Activated CD8-positive, alpha-beta T cell treated with anti-CD3 and anti-CD28 coated beads, Interleukin-2, amount 10 ng/mL, durations not matched to agents 7 days and 5 days (primary cell): ENCODE data around the gene NR6A1. TPM values are rescaled to one million over a fixed set of nuclear protein-coding genes. Genes with fewer than 3 reads are reported as not detected.
"Not testable (repeated sequence)": the region's sequence is repeated elsewhere in the genome, so short reads cannot be mapped to it uniquely, and the experiment has no call there.

ENCODE experiments used
- ATAC-seq: fragments of 150-1000 bp; cut with Tn5 transposase; one replicate; pipeline ENCODE4 v1.10.0; 2021; ENCODE audit warnings: moderate library complexity
- CTCF ChIA-PET: fragments of 350-600 bp; sonication (Branson Sonifier 250); formaldehyde crosslinking; loops from one replicate; lab custom pipeline; 2021; ENCODE audit warnings: antibody characterized with exemption; lab: Charles Lee
- POLR2A ChIA-PET: fragments of 350-600 bp; sonication (Branson Sonifier 250); formaldehyde crosslinking; loops from one replicate; lab custom pipeline; 2021; ENCODE audit warnings: antibody characterized with exemption; lab: Charles Lee
- DNase-seq: peaks from one replicate; pipeline ENCODE4 v3.0.0-alpha.2; 2020
- H3K27ac Mint-ChIP-seq: one replicate; pipeline ENCODE4 v1.8.0; 2021; ENCODE audit warnings: mild to moderate bottlenecking, mixed read lengths
- H3K27me3 Mint-ChIP-seq: one replicate; pipeline ENCODE4 v1.8.0; 2021; ENCODE audit warnings: low read depth, mixed read lengths
- H3K36me3 Mint-ChIP-seq: one replicate; pipeline ENCODE4 v1.8.0; 2021; ENCODE audit warnings: low read depth, mixed read lengths
- H3K4me1 Mint-ChIP-seq: one replicate; pipeline ENCODE4 v1.8.0; 2021; ENCODE audit warnings: low read depth, mixed read lengths
- H3K4me3 Mint-ChIP-seq: one replicate; pipeline ENCODE4 v1.8.0; 2021; ENCODE audit warnings: mild to moderate bottlenecking, mixed read lengths
- H3K9me3 Mint-ChIP-seq: one replicate; pipeline ENCODE4 v1.8.0; 2022; ENCODE audit warnings: mixed read lengths; ENCODE audit not compliant: insufficient read depth
- total RNA-seq, 2 experiments: library from RNA; stranded (reverse); gene quantifications; one replicate each; pipeline ENCODE4 v1.2.3, GENCODE V29; 2021

Gene NR6A1
- total RNA-seq, 2 experiments from 2014 or later = 0.18 to 0.26 TPM

- CTCF ChIA-PET = interaction anchor here (1.3 kb wide), 2 partner anchors 30 to 118 kb away, joined by 3 read pairs; no protein-coding TSS in a partner anchor
- DNase-seq, H3K27ac Mint-ChIP-seq, ATAC-seq, H3K9me3 Mint-ChIP-seq, H3K36me3 Mint-ChIP-seq, POLR2A ChIA-PET, H3K4me3 Mint-ChIP-seq, H3K4me1 Mint-ChIP-seq: not testable (repeated sequence)
- peaks cover 15% of the 10 kb centered on the region for H3K27me3 Mint-ChIP-seq
These were observed 36.4 kb downstream of the NR6A1 start for GRCh38 chr9:124734741-124735083.

- Mint-ChIP-seq H3K36me3 (no peaks in the 10 kb centered on the region), H3K27ac (no peak overlapping the region), H3K4me1 (peaks cover 5% of the 10 kb centered on the region), H3K27me3 (peaks cover 15% of the 10 kb centered on the region), H3K9me3 (no peaks in the 10 kb centered on the region), H3K4me3 (no peak overlapping the region)
- ChIA-PET CTCF (interaction anchor here (0.9 to 1.3 kb wide), 4 partner anchors 31 to 197 kb away, joined by 3 read pairs; no protein-coding TSS in a partner anchor), POLR2A (no interaction called here)
- DNase-seq = no peak
- ATAC-seq = no peak
These were observed 37.0 kb downstream of the NR6A1 start for GRCh38 chr9:124733964-124734740.

DNA sequence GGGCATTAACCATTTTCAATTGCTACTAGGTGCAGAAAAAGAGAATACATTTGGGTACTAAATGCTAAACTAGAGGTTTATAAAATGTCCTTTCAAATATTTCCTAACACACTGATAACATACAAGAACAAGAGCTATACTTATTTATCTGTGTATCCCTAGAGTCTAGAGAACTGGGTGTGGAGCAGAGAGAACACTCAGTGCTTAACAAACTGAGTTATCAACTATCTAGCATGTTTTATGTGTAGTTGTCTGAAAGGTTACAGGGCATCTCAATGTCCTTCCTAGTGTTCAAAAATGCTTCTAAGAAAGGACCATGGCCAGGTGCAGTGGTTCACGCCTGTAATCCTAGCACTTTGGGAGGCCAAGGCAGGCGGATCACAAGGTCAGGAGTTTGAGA lies 40.3 kb downstream of the NR6A1 start:
- H3K36me3 Mint-ChIP-seq = no peaks in the 10 kb centered on the region
- POLR2A ChIA-PET = no interaction called here
- no peak overlapping the region for H3K4me3 Mint-ChIP-seq
- DNase-seq (no peak), ATAC-seq (no peak)
- H3K27me3 Mint-ChIP-seq = peaks cover 17% of the 10 kb centered on the region
- no peaks in the 10 kb centered on the region for H3K9me3 Mint-ChIP-seq
- peaks cover 1% of the 10 kb centered on the region for H3K4me1 Mint-ChIP-seq
- no peak overlapping the region for H3K27ac Mint-ChIP-seq
- CTCF ChIA-PET = interaction anchor here (0.7 to 1.0 kb wide), 2 partner anchors 12 to 13 kb away, joined by 3 read pairs; no protein-coding TSS in a partner anchor

DNA sequence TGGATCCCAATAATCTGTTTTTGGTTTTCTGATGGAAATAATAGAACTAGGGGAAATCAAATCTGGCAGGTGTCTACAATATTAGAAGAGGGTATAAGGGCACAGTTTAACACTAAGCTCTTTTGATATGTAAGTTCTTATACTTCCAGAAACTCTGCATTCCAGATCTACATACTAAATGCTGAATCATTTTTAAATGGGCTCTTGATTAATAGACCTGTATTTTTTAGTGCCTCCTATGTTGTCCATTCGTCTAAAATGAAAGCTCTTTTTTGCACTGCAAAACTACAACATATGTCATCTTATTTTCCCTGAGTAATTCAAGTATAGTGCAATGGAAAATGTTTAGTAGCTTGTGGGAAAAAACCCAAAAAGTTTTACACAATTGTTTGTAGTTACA lies 44.2 kb downstream of the NR6A1 start:
- POLR2A ChIA-PET = no interaction called here
- no peak overlapping the region for H3K27ac Mint-ChIP-seq
- CTCF ChIA-PET = interaction anchor here (1.4 kb wide), 1 partner anchor 110 kb away, joined by 3 read pairs; no protein-coding TSS in a partner anchor

DNA sequence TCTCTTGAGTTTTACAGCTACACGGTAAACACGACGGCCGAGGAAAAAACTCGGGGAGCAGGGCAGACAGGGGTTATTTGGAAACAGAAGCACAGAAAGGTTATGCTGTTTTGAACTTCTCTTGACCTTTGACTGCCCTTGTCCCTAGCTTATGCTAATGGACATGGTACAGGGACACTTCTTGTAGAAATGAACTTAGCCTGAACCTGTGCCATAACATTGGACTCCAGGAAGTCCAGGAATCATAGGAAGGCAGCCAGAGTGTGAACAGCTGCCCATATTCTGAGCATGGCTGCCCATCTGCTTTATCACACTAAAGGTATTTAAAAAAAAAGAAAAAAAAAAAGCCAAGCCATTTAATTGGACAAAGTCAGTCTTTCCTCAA lies 46.1 kb downstream of the NR6A1 start:
- Mint-ChIP-seq H3K9me3 (no peaks in the 10 kb centered on the region), H3K27me3 (peaks cover 20% of the 10 kb centered on the region)
- CTCF ChIA-PET = interaction anchor here (1.3 kb wide), 1 partner anchor 188 kb away, joined by 3 read pairs; no protein-coding TSS in a partner anchor

More for the DNA sequence above, 44.2 kb downstream of the NR6A1 start:
- no peak for DNase-seq
- Mint-ChIP-seq H3K4me3 (no peak overlapping the region), H3K4me1 (no peaks in the 10 kb centered on the region), H3K27me3 (peaks cover 17% of the 10 kb centered on the region), H3K9me3 (no peaks in the 10 kb centered on the region), H3K36me3 (no peaks in the 10 kb centered on the region)
- ATAC-seq = no peak

DNA sequence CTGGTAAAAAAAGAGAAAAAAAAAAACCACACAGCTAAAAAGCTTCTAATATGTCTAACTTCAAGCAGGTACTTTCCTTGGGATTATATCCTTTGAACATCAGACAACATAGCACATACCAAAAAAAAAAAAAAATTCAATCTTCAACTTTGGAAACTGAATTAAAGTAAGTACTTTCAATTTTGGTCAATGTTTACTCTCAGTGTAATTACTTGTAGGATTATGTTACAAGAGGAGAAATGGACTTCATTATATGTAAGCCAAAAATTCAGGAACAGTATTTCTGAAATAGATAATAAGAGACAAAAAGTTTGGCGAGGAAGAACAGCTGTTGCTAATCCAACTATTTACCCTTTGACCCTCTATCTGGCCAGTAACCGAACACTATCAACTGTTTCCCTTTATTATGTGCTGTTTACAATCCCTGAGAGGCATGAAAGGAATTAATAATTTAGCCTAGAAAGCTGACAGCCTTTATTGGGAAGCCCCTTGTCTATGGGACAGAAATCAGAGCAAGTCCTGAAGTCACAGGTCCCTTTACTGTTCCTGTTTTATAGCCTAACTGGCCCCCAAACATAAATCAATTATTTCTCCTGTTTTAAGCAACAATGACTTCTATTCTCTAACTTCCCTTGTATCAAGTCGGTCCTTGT lies 46.6 kb downstream of the NR6A1 start:
- ChIA-PET CTCF (interaction anchor here (0.8 to 1.5 kb wide), 3 partner anchors 13 to 188 kb away, joined by 3 to 4 read pairs (median 3); partner anchors contain the start of gene WDR38), POLR2A (no interaction called here)
- H3K27me3 Mint-ChIP-seq = peaks cover 20% of the 10 kb centered on the region
- H3K4me3 Mint-ChIP-seq = no peak overlapping the region
- DNase-seq (no peak), ATAC-seq (no peak)
- no peak overlapping the region for H3K27ac Mint-ChIP-seq
- H3K9me3 Mint-ChIP-seq = no peaks in the 10 kb centered on the region
- no peaks in the 10 kb centered on the region for H3K36me3 Mint-ChIP-seq
- H3K4me1 Mint-ChIP-seq = no peaks in the 10 kb centered on the region

More for the DNA sequence above, 46.1 kb downstream of the NR6A1 start:
- POLR2A ChIA-PET = no interaction called here
- no peaks in the 10 kb centered on the region for H3K36me3 Mint-ChIP-seq
- no peak for DNase-seq
- H3K4me1 Mint-ChIP-seq = no peaks in the 10 kb centered on the region
- H3K4me3 Mint-ChIP-seq = no peak overlapping the region
- no peak overlapping the region for H3K27ac Mint-ChIP-seq
- no peak for ATAC-seq

DNA sequence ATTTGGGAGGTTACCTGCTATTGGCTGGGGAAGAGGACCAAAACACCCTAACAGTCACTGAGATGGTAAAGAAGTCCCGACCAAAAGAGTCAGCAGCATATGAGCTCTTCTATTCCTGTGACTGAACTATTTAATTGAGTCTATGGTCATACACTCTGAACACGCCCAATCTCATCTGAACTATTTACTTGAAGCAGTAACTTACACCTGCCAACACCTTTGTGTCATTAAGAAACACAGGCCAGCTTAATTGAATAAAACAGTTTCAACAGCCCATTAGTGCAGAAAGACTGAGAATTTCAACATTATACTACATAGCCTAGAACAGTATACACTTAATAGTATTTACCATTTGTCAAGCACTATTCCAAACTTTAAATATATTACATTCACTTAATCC lies 47.8 kb downstream of the NR6A1 start:
- ChIA-PET POLR2A (no interaction called here), CTCF (interaction anchor here (1.0 to 2.2 kb wide), 4 partner anchors 11 to 130 kb away, joined by 3 to 11 read pairs (median 4); partner anchors contain the start of gene WDR38)
- Mint-ChIP-seq H3K4me1 (no peaks in the 10 kb centered on the region), H3K9me3 (no peaks in the 10 kb centered on the region), H3K27ac (no peak overlapping the region), H3K4me3 (no peak overlapping the region), H3K27me3 (peaks cover 20% of the 10 kb centered on the region), H3K36me3 (no peaks in the 10 kb centered on the region)
- DNase-seq (no peak), ATAC-seq (no peak)

DNA sequence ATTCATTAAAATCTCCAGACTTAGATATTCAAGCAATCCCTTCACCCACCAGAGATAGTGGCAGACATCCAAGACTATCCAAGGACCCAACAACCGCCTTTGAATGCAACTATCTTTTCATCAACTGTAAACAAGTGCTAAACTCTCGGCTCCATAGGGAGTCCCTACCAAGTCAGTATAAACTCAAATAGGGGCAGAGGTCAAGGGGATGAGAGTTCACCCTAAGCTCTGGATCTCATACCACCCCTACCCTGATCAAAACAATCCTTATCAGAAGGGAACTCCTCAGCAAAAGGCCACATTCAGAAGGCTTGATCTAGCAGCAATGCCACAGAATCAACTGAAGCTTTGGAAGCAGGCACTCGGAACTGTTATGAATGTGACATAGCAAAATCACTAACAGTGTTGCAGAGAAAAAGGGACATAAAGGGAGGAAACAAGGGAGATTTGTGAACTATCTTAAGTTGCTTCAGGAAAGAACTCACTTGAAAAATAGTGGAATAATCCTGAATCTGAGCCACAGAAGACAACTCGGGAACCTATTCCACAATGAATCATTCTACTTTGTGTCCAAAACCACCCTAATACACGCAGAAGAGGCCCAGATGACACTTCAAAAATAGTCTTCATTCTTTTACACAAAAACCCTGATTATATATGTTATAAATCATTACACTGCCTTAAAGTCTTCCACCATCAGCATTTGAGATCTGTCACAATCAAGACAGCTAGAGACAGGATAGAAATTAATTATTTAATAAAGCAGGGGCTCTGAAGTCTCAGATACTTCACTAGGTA lies 49.8 kb downstream of the NR6A1 start:
- H3K4me1 Mint-ChIP-seq = no peaks in the 10 kb centered on the region
- H3K4me3 Mint-ChIP-seq = no peak overlapping the region
- H3K9me3 Mint-ChIP-seq = no peaks in the 10 kb centered on the region
- CTCF ChIA-PET = interaction anchor here (1.3 to 2.3 kb wide), 3 partner anchors 9 to 105 kb away, joined by 3 to 11 read pairs (median 8); no protein-coding TSS in a partner anchor
- POLR2A ChIA-PET = no interaction called here
- H3K36me3 Mint-ChIP-seq = no peaks in the 10 kb centered on the region
- ATAC-seq = no peak
- no peak overlapping the region for H3K27ac Mint-ChIP-seq
- no peak for DNase-seq
- peaks cover 19% of the 10 kb centered on the region for H3K27me3 Mint-ChIP-seq

DNA sequence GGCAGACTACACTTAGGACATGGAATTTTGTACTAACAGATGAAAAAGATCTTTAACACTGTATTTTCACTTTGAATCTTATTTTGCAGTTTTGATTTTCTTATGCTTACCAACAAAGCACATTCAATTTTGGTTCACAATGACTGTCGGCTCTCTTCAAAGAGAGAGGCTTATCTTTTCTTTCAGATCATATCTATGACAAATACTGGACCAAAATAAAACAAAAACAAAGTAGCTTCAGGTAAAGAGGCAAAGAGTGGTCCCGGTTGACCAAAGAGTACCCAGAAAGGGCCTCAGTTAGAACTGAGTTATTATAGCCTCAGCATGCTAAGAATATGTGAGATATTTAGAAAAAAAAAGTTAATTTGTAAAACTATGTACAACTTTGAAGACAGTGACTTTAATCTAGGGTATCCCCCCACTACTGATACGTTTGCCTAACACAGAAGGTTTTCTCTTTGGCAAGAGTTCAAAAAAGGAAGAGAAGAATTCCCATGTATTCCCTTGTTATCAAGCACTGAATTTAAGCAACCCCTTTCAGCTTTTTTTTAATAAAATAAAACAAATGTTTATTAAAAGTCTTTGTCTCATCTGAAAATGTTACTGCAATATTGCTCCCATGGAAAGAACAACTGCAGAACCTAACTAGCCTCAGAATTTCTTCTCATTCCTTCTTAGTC lies 50.5 kb downstream of the NR6A1 start:
- H3K9me3 Mint-ChIP-seq = no peaks in the 10 kb centered on the region
- CTCF ChIA-PET = interaction anchor here (1.3 to 2.3 kb wide), 2 partner anchors 10 to 104 kb away, joined by 3 to 8 read pairs; no protein-coding TSS in a partner anchor
- DNase-seq (no peak), ATAC-seq (no peak)
- no peaks in the 10 kb centered on the region for H3K4me1 Mint-ChIP-seq
- no peak overlapping the region for H3K4me3 Mint-ChIP-seq
- H3K36me3 Mint-ChIP-seq = no peaks in the 10 kb centered on the region
- POLR2A ChIA-PET = no interaction called here
- peaks cover 13% of the 10 kb centered on the region for H3K27me3 Mint-ChIP-seq
- no peak overlapping the region for H3K27ac Mint-ChIP-seq

- POLR2A ChIA-PET = no interaction called here
- H3K27ac Mint-ChIP-seq = no peak overlapping the region
- CTCF ChIA-PET = interaction anchor here (1.5 kb wide), 1 partner anchor 102 kb away, joined by 5 read pairs; no protein-coding TSS in a partner anchor
- H3K27me3 Mint-ChIP-seq = peaks cover 17% of the 10 kb centered on the region
- DNase-seq (no peak), ATAC-seq (no peak)
- H3K4me3 Mint-ChIP-seq = no peak overlapping the region
- H3K36me3 Mint-ChIP-seq = no peaks in the 10 kb centered on the region
- no peaks in the 10 kb centered on the region for H3K9me3 Mint-ChIP-seq
- no peaks in the 10 kb centered on the region for H3K4me1 Mint-ChIP-seq
These were observed 52.2 kb downstream of the NR6A1 start for GRCh38 chr9:124718928-124719327.

DNA sequence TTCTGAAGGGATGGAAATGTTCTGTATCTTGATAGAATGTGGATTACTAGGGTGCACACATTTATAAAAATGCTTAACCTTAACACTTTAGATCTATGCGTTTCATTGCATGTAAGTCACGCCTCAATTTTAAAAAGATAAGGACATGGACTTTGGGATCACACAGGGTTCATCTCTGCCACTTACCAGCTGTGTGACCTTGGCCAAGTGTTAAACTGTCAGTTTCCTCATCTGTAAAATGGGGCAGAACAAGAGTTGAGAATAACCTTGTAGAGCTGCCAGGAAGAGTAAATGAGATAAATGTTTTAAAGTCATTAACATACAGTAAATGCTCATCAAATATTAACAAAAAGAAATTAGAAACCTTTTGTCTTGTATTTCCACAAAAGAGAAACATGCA lies 53.5 kb downstream of the NR6A1 start:
- POLR2A ChIA-PET = no interaction called here
- Mint-ChIP-seq H3K27ac (no peak overlapping the region), H3K9me3 (no peaks in the 10 kb centered on the region), H3K4me1 (no peaks in the 10 kb centered on the region), H3K4me3 (no peak overlapping the region), H3K27me3 (peaks cover 18% of the 10 kb centered on the region), H3K36me3 (no peaks in the 10 kb centered on the region)
- DNase-seq (no peak), ATAC-seq (no peak)
- CTCF ChIA-PET = interaction anchor here (1.5 kb wide), 3 partner anchors 47 to 166 kb away, joined by 4 to 5 read pairs (median 4); no protein-coding TSS in a partner anchor
